WI38 (cell line): ENCODE measurements around the gene EFL1.
"Not testable (repeated sequence)": the region's sequence is repeated elsewhere in the genome, so short reads cannot be mapped to it uniquely, and the experiment has no call there.

ENCODE experiments used
- H3K4me3 ChIP-seq: 2 replicates; pipeline ENCODE4 v1.5.1; 2011; ENCODE audit warnings: low read depth, mild to moderate bottlenecking, control low read depth, low read length
- CTCF ChIP-seq: IDR thresholded peaks from 2 replicates; pipeline ENCODE4 v1.5.1; 2012; ENCODE audit warnings: low read depth, mild to moderate bottlenecking, control low read depth, low read length

The EFL1 gene

GRCh38 chr15:82294061-82294690, 31.6 kb upstream of the EFL1 start:
- TF ChIP-seq CTCF = no peak

DNA sequence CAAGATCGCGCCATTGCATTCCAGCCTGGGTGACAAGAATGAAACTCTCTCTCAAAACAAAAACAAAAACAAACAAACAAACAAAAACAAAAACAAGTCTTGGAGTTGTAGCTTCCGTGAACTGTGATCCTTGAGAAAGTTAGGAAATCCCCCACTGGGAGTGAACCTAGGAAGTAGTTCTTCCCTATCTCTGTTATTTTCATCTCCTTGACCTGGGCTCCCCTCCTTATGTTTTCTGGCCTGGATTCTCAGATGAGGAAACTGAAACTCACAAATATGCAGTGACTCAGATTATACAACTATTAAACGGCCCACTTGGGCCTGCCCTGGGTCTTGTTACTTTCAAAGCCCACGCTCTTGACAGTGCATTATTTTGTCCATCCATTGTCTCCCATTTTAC, 29.7 kb upstream of the EFL1 start:
- H3K4me3 ChIP-seq = no peak overlapping the region

More at GRCh38 chr15:82294061-82294690, 31.6 kb upstream of the EFL1 start:
- no peak overlapping the region for H3K4me3 ChIP-seq

GRCh38 chr15:82288202-82288601, 25.7 kb upstream of the EFL1 start:
- not testable (repeated sequence) for H3K4me3 ChIP-seq

More for the DNA sequence above, 29.7 kb upstream of the EFL1 start:
- TF ChIP-seq CTCF = no peak

DNA sequence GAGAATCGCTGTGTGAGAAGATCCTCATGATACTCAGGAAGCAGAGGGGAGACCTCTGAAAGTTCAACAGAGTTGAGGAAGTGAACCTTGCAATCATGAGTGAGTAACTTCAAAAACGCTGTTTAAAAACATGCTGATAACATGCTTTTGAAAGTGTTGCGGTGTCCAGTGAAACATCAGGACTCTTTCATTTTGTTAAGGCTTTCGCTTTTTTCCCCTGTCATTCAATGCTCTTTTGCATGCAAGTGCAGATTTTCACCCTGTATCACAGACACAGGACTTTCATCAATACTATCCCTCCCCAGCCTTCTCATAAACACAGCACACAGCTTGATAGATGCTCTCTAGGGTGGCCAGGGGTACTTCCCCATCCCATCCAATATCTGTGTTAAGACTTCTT, 23.9 kb upstream of the EFL1 start:
- not testable (repeated sequence) for H3K4me3 ChIP-seq

- H3K4me3 ChIP-seq = not testable (repeated sequence)
These were observed 21.8 kb upstream of the EFL1 start for GRCh38 chr15:82284381-82284780.

DNA sequence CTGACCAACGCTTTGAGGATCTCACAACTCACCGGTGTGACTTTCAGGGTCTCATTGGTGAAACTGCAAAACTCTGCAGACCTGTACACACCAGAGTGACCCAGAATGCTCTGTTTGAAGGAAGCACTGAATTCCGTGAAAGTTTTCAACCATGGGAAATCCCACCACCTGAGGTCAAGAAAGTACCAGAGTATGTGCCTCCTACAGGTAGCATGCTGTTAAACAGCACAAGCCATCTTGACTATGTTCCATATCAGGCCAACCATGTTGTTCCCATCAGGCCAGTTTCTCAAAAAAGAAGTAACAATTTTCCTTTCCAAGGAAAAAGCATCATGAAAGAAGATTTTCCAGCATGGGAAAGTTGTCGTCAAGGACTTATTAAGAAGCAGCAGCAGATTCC, 19.9 kb upstream of the EFL1 start:
- H3K4me3 ChIP-seq = not testable (repeated sequence)

GRCh38 chr15:82281276-82281675, 18.7 kb upstream of the EFL1 start:
- H3K4me3 ChIP-seq = not testable (repeated sequence)

- no peak overlapping the region for H3K4me3 ChIP-seq
- no peak for TF ChIP-seq CTCF
These were observed 12.9 kb upstream of the EFL1 start for GRCh38 chr15:82275410-82275809.

GRCh38 chr15:82272154-82272553, 9.6 kb upstream of the EFL1 start:
- no peak overlapping the region for H3K4me3 ChIP-seq
- TF ChIP-seq CTCF = no peak

GRCh38 chr15:82268454-82268853, 5.9 kb upstream of the EFL1 start:
- H3K4me3 ChIP-seq = not testable (repeated sequence)

DNA sequence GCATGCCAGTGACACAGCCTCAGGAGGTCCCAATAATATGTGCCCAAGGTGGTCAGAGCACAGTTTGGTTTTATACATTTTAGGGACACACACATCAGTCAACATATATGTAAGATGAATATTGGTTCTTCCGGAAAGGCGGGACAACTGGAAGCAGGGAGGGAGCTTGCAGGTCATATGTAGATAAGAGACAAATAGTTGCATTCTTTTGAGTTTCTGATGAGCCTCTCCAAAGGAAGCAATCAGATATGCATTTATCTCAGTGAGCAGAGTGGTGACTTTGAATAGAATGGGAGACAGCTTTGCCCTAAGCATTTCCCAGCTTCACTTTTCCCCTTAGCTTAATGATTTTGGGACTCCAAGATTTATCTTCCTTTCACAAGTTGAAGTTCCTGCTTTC, 4.6 kb upstream of the EFL1 start:
- H3K4me3 ChIP-seq = not testable (repeated sequence)
